Panc1 (cell line): ENCODE results near the gene CYTL1. TPM values are rescaled to one million over a fixed set of nuclear protein-coding genes. Genes with fewer than 3 reads are reported as not detected.

Source experiments
- ATAC-seq: fragments of 200-7000 bp; cut with Tn5 transposase; 2 replicates; pipeline ENCODE4 v1.9.1; 2020; ENCODE audit warnings: mild to moderate bottlenecking, moderate library complexity
- BruUV-seq: library from RNA; stranded (reverse); fragments of 400-500 nt; replicated peaks from 2 replicates; lab custom pipeline; 2021; lab: Mats Ljungman, UMichigan
- CTCF ChIA-PET: fragments of 300-600 bp; sonication (Branson Sonifier 250); formaldehyde crosslinking; loops from one replicate; lab custom pipeline; 2022; ENCODE audit warnings: antibody characterized with exemption; lab: Charles Lee
- POLR2A ChIA-PET: fragments of 300-600 bp; sonication (Branson Sonifier 250); formaldehyde crosslinking; loops from one replicate; lab custom pipeline; 2022; ENCODE audit warnings: antibody characterized with exemption; lab: Charles Lee
- DNase-seq: peaks from one replicate; pipeline ENCODE4 v3.0.0-alpha.2; 2010; ENCODE audit warnings: low read depth, low spot score
- H3K27ac ChIP-seq: 2 replicates; pipeline ENCODE4 v1.5.1; 2011; ENCODE audit warnings: mild to moderate bottlenecking, low read length, inconsistent platforms
- H3K27me3 ChIP-seq: fragments of 200-500 bp; sonication (Bioruptor generic); 2 replicates; pipeline ENCODE4 v1.6.0; 2014; ENCODE audit warnings: low read length, inconsistent platforms; ENCODE audit not compliant: control insufficient read depth, insufficient read depth
- H3K36me3 ChIP-seq: fragments of 200-500 bp; sonication (Bioruptor generic); 2 replicates; pipeline ENCODE4 v1.5.1; 2014; ENCODE audit warnings: inconsistent platforms, mild to moderate bottlenecking, low read length, moderate library complexity; ENCODE audit not compliant: control insufficient read depth, insufficient read depth
- H3K4me1 ChIP-seq: 2 replicates; pipeline ENCODE4 v1.5.1; 2011; ENCODE audit warnings: inconsistent platforms, mild to moderate bottlenecking, low read length, moderate library complexity; ENCODE audit not compliant: control insufficient read depth, insufficient read depth
- H3K4me3 ChIP-seq, 2 experiments: 2 replicates each; pipeline ENCODE4 v1.5.1; 2011 to 2012; ENCODE audit warnings: low read depth in 2 of 2, low read length in 2 of 2, mild to moderate bottlenecking in 2 of 2, inconsistent platforms in 1 of 2, moderate library complexity in 1 of 2
- H3K9me3 ChIP-seq: fragments of 200-500 bp; sonication (Bioruptor generic); 2 replicates; pipeline ENCODE4 v1.5.1; 2014; ENCODE audit warnings: low read depth, mild to moderate bottlenecking, inconsistent platforms, low read length, moderate library complexity; ENCODE audit not compliant: control insufficient read depth, insufficient read depth
- CTCF ChIP-seq: fragments of 450-650 bp; IDR thresholded peaks from 2 replicates; pipeline ENCODE4 v1.5.1; 2017; ENCODE audit warnings: mild to moderate bottlenecking
- POLR2AphosphoS5 ChIP-seq: IDR thresholded peaks from 2 replicates; pipeline ENCODE4 v1.6.1; 2012; ENCODE audit warnings: mild to moderate bottlenecking, low read depth, low read length, moderate library complexity
- REST ChIP-seq, 2 experiments: IDR thresholded peaks; 2 replicates each; pipeline ENCODE4 v1.6.1; 2011 to 2012; ENCODE audit warnings: low read depth in 2 of 2, control low read depth in 1 of 2, low read length in 1 of 2, mild to moderate bottlenecking in 1 of 2, moderate library complexity in 1 of 2; ENCODE audit not compliant: insufficient read depth in 1 of 2
- SIN3A ChIP-seq: IDR thresholded peaks from 2 replicates; pipeline ENCODE4 v1.6.1; 2012; ENCODE audit warnings: low read depth, mild to moderate bottlenecking, low read length, moderate library complexity, borderline replicate concordance; ENCODE audit not compliant: insufficient read depth
- TCF7L2 ChIP-seq: IDR thresholded peaks from 2 replicates; pipeline ENCODE4 v1.6.1; 2011; ENCODE audit warnings: mild to moderate bottlenecking, low read depth, low read length, inconsistent platforms
- in situ Hi-C: cut with HindIII; loops from 2 replicates; pipeline ENCODE4 v1.10.0; 2016; ENCODE audit warnings: low sequenced_read_pairs, low pct_unique_long_range_greater_than_20kb
- intact Hi-C: fragments of 100-400 bp; cut with micrococcal nuclease; formaldehyde crosslinking; loops from one replicate; pipeline ENCODE4 v1.10.0; 2022; ENCODE audit not compliant: unreplicated experiment
- total RNA-seq: library from RNA; stranded (reverse); gene quantifications from one replicate; pipeline ENCODE4 v1.2.1, GENCODE V29; 2021; ENCODE audit not compliant: unreplicated experiment

CYTL1 gene
- total RNA-seq, 1 experiment from 2014 or later, result not detected

GRCh38 chr4:4990329-4990728 lies 28.9 kb downstream of the CYTL1 start:
- H3K4me3 ChIP-seq, result no peak overlapping the region
- peaks cover 13% of the 10 kb centered on the region for H3K4me1 ChIP-seq
- no peaks in the 10 kb centered on the region for H3K36me3 ChIP-seq
- intact Hi-C loops (loop anchor here (10.0 kb wide), 1 partner anchor 154 kb away; no protein-coding TSS in a partner anchor), in situ Hi-C loops (no loop called here)
- POLR2A ChIA-PET, result no interaction called here
- CTCF ChIA-PET, result no interaction called here
- no peaks in the 10 kb centered on the region for H3K27me3 ChIP-seq
- DNase-seq (no peak), ATAC-seq (no peak)
- H3K9me3 ChIP-seq, result no peaks in the 10 kb centered on the region
- TF ChIP-seq SIN3A, result no peak
- TF ChIP-seq CTCF, result no peak
- no peak for TF ChIP-seq POLR2AphosphoS5
- TF ChIP-seq REST (IDR thresholded peaks at IDR 0.05; ENCODE audit: insufficient read depth in 1 of 2, low read depth in 2 of 2, low read length in 1 of 2), result no peak
- TF ChIP-seq TCF7L2, result no peak
- BruUV-seq, result no TSS peak
- H3K27ac ChIP-seq, result no peak overlapping the region

GRCh38 chr4:4989083-4989622 lies 30.1 kb downstream of the CYTL1 start:
- DNase-seq, result no peak
- POLR2A ChIA-PET, result no interaction called here
- intact Hi-C loops (loop anchor here (5.0 kb wide), 1 partner anchor 507 kb away; no protein-coding TSS in a partner anchor), in situ Hi-C loops (no loop called here)
- CTCF ChIA-PET, result no interaction called here
- Histone ChIP-seq H3K36me3 (no peaks in the 10 kb centered on the region), H3K4me1 (peaks cover 13% of the 10 kb centered on the region), H3K27me3 (no peaks in the 10 kb centered on the region), H3K27ac (no peak overlapping the region), H3K4me3 (no peak overlapping the region), H3K9me3 (no peaks in the 10 kb centered on the region)
- no TSS peak for BruUV-seq
- TF ChIP-seq POLR2AphosphoS5, result no peak
- TF ChIP-seq REST (IDR thresholded peaks at IDR 0.05; ENCODE audit: insufficient read depth in 1 of 2, low read depth in 2 of 2, low read length in 1 of 2), result no peak
- TF ChIP-seq CTCF, result no peak
- no peak for TF ChIP-seq SIN3A
- TF ChIP-seq TCF7L2, result no peak
- no peak for ATAC-seq
